HG03575 (cell line): ENCODE results near the gene SMIM24.
"Not testable (repeated sequence)": the region's sequence is repeated elsewhere in the genome, so short reads cannot be mapped to it uniquely, and the experiment has no call there.

ENCODE experiments used
- ATAC-seq: cut with Tn5 transposase; IDR thresholded peaks from one replicate; pipeline ENCODE4 v1.9.1; 2021; ENCODE audit not compliant: unreplicated experiment, insufficient number of reproducible peaks, low FRiP score; ENCODE audit errors: extremely low read depth

Gene SMIM24

DNA sequence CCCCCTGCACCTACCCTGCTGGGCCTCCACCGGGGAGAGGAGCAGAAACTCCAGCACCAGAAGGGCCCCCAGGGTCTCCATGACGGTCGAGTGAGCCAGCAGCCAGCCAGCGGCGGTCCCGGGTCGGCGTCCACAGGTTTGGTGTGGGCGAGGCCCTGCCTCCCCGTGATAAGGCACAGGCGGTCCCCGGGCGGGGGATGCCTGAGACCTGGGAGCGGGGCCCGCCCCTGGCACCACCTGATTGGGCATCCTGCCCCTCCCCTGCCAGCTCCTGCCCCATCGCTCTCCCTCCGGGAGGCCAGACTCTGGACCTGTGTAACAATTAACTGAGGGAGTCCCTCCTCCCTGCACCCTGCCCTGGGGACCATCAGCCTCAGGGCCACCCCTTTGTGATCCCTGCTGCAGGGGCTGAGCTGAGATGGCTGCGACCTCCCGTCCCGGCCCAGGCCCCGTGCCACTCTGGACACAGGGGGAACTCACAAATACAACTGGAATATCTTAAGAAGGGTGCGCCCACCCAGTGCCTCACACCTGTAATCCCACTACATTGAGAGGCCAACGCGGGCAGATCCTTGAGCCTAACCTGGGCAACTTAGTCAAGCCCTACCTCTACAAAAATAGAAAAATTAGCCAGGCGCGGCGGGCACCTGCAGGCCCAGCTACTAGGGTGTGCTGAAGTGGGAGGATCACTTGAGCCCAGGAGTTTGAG is at the start of gene SMIM24:
Gene SMIM24 (minus strand): TSS at position 143 of the 709 bp plus-strand sequence. CDS start 62 bp downstream, at position 81.
- ATAC-seq: no peak

DNA sequence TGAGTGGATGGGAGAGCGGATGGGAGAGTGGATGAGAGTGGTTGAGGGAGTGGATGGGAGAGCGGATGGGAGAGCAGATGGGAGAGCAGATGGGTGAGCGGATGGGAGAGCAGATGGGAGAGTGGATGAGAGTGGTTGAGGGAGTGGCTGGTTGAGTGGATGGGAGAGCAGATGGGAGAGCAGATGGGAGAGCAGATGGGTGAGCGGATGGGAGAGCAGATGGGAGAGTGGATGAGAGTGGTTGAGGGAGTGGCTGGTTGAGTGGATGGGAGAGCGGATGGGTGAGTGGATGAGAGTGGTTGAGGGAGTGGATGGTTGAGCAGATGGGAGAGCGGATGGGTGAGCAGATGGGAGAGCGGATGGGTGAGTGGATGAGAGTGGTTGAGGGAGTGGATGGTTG is 49.0 kb upstream of the SMIM24 start:
- ATAC-seq: not testable (repeated sequence)

DNA sequence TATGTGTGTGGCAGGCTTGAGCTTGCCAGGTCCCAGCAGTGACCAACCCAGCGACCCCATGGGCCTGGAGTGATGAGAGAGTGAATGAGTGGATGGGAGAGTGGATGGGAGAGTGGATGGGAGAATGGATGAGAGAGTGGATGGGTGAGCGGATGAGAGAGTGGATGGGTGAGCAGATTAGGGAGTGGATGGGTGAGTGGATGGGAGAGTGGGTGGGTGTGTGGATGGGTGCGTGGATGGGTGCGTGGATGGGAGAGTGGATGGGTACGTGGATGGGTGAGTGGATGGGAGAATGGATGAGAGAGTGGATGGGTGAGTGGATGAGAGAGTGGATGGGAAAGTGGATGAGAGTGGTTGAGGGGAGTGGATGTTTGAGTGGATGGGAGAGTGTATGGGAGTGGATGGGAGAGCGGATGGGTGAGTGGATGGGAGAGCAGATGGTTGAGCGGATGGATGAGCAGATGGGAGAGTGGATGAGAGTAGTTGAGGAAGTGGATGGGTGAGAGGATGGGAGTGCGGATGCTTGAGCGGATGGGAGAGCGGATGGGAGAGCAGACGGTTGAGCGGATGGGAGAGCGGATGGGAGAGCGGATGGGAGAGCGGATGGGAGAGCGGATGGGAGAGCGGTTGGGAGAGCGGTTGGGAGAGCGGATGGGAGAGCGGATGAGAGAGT is 48.4 kb upstream of the SMIM24 start:
- no peak for ATAC-seq

DNA sequence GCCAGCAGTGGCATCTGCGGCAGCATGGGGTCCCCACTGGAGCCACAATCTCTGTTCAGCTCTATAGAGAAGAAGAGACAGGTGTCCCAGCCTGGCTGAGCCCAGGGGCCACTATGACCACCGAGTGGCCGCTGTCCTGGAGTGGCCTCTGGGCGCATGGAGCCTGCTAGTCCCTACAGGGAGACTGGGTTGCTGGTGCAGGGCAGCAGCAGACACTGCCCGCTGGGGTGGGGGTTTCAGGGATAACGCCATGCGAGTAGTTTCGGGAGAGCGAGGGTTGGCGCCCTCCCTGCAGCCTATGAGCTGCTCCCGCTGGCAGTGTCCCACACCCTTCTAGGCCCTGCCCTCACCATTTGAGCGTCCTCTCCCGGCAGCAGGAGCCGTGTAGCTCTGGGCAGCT is 47.8 kb upstream of the SMIM24 start:
- ATAC-seq: no peak

DNA sequence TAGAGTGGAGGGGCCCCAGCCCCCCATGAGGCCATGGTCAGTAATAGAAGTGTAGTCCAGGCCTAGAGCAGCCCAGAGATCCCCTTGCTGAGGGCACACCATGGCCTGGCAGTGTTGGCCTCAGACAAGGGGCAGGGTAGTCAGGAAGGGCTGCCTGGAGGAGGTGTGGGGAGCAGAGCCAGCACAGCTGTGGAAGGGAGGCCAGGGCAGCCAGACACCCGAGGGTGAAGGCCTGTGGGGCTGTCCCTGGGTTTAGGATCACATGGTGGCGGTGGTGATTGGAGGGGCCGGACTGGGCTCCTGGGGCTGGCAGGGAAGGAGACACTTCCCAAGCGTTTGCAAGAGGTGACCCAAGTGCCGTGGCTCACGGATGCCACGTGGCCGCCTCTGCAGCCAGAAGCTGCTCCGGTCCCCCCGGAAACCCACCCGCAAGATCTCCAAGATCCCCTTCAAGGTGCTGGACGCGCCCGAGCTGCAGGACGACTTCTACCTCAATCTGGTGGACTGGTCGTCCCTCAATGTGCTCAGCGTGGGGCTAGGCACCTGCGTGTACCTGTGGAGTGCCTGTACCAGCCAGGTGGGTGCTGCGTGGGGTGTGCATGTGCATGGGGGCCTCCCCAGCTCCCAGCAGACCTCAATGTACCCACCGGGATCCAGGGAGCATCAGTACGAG is 47.0 kb upstream of the SMIM24 start:
- no peak for ATAC-seq

DNA sequence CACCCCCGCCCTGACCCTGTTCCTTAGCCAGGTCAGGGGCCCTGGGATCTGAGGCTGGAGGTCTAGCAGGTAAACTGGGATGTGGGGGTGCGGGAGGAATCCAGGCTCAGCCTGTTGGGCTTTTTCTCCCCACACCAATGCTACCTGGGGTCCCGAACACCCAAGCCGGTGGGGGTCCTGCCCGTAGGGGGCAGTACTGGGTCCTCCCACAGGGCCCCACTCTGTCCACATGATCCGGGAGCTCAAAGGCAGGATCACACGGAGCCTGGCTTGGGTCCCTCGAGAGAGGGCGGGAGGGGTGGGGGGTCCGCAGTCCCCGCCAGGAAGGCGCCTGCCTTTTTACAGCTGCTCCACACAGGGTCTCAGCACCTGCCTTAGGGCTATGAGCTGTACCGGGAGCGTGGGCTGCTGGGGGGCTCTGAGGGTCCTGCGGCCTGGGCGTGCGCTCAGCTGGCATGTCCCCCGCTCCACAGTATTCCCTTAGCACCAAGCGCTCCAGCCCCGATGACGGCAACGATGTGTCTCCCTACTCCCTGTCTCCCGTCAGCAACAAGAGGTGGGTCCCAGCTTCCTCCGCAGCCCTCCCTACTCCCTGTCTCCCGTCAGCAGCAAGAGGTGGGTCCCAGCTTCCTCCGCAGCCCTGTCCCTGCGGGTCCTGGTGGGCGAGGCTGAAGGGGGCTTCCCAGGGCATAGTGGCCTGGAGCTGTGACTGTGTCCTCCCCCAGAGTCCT is 46.3 kb upstream of the SMIM24 start:
- ATAC-seq: no peak

DNA sequence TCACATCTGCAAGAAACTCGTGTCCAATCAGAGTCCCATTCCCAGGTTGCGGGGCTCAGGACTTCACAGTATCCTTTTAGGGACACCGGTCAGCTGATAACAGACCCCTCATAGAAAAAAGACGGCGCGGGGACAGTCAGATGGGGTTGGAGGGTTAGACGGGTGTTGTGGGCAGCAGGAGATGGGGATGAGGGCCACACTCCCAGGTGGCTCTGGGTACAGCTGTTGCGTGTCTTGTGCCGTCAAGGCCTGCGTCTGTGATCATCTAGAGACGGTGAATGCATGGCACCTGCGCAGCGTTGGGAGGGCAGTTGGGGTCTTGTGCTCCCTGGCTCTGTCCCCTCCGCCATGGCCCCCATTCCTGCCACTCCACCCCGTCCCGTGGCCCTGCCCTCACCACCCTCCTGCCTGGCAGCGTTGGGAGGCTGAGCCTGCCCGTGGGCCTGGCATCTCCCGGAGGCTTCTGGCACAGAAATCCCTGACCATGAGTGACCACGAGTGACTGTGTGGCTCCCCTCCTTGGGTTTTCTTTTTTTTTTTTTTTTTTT is 44.7 kb upstream of the SMIM24 start:
- no peak for ATAC-seq

DNA sequence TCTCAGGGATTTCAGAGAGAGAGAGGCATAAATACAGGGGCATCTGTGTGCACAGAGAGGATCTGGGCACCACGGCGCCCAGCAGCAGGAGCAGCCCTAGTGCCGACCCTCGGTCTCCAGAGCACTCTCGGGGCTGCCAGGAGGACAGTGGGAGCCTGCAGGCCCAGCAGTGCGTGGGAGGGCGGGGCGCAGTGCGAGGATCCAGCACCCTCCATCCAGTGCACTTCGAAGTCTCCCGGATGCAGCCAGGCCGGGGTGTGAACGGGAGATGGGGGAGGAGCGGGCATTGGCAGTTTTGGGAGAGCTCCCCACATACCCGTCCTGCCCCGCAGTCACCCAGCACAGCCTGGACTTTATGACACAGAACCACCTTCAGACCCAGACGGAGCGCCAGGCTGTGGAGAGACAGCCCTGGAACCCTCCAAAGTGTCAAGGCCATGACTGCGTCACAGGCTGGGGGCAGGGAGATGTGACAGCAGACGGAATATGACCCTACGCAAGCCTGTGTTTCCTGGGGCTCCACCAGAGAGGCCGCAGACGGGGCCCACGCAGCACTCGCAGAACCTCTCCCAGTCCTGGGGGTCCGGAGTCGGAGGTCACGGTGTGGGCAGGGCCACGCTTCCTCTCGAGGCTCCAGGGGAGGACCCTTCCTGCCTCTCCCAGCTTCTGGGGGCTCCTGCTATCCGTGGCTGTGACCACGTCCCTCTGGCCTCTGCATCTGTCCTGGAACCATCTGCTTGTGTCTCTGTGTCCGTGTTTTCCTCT is 43.9 kb upstream of the SMIM24 start:
- ATAC-seq: no peak

DNA sequence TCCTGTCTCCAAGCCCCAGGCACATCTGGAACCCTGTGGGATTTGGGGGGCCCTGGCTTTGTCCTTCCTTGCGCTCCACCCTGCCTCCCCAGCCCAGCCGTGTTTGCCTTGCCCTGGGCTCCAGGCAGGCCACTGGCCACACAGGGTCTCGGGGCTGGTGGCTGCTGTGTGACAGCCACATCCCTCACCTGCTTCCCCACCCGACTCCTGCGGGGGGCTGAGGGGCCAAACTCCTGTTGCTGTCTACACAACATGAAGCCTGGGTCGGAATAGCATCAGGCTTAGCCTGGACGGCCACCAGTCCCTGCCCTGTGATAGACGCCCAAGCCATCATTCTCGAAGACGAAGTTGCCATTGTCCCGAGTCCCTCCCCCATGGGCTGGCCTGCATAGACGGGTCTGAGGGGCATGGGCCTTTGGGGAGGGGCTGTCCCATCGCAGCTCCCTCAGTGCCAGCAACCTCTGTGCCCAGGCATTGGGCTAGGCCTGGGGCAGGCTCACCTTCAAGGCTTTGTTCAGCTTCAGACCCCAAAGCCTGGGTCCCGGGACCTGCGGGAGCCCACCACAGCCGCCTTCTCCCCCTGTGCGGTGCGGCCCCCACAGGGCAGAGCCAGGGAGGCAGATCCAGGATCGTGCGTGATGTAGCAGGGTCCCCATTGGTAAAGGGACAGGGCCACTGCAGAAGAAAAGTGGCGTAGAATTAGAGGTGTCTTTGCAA is 43.2 kb upstream of the SMIM24 start:
- ATAC-seq: no peak

DNA sequence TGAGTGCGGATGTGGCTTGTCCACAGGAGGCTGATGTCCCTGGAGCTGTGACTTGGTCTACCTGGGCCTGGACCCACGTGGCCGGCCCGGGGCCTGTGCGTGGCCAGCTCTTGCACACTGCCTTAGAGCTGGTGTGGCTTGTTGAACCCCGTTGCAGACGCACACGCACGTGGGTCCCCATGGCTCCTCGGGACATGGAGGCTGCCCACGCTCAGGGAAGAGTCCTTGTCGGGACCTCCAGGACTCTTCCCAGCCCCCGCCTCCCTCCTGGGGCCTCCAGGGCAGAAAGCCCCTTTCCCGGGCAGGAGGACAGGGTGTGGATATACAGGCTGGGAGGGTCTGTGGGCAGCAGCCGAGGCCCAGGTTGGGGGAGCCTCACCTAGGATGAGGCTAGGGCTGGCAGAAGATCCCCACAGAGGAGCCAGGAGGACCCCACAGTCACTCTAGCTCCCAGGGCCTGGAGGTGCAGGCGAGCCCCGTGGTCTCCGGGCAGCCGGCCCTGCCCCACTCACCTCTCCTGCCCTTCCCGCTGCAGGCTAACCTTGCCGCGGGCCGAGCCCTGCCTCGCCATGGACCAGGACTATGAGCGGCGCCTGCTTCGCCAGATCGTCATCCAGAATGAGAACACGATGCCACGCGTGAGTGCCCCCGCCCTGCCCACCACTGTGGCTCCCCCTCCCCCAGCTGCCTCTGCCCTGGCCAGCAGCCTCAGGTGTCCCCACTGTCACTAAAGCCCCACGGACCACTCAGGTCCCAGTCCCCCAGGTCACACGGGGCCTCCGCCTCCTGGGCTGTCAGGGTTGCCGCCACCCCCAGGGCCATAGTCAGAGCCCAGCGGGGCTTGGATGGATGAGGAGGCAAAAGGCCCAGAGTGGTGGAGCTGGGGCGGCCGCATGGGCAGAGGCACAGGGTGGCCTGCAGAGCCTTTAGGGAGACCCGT is 42.4 kb upstream of the SMIM24 start:
- ATAC-seq: no peak

DNA sequence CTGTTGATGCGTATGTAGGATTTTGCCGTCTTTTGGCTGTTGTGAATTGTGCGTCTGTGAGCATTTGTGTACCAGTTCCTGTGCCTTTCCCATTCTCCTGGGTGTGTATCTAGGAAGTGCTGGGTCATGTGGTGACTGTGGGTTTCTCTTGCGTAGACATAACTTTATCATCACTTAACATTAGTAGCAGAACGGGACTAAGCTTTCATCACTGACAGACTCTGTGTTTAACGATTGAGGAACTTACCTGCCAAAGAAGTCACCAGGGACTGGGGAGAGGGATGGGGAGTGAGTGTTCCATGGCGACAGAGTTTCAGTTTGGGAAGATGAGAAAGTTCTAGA is 40.8 kb upstream of the SMIM24 start:
- ATAC-seq: no peak

DNA sequence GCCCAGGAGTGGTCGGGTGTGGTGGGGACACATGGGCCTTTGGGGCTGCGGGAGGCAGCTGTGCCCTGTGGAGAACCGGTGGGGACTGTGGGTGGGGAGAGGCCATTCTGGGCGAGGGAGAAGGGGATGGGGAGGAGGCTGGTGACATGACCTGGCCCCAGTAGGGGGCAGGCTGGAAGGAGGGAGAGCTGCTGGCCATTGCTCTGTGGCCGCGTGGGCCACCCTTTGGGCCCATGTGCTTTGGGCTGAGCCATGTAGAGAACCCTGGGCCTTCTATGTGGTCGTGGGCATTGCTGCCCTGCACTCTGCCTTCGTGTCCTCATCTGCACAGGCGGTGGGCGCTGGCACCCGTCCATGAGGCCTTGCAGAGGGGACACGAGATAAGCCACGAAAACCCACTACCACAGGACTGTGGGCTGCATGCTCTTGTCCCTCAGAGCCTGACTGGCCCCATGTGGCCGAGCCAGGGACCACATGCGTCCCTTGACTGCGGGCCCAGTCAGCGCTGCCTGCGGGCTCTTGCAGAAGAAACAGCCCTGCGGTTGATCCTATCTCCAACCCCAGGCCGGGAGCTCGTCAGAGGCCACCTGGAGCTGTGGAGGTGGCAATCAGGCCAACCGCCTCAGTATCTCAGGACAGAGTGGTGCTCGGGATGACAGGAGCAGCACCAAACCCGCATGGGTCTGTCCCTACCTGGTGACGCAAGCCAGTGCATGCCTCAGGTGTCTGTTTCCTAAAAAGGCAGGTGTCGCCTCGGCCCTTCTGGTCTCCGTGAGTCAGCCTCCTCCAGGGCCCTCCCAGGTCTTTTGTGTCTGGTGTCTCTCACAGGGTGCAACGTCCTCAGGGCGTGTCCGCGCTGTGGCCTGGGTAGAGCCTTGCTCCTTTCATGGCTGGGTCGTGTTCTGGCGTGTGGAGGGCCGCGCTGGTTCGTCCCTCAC is 40.1 kb upstream of the SMIM24 start:
- ATAC-seq: no peak

DNA sequence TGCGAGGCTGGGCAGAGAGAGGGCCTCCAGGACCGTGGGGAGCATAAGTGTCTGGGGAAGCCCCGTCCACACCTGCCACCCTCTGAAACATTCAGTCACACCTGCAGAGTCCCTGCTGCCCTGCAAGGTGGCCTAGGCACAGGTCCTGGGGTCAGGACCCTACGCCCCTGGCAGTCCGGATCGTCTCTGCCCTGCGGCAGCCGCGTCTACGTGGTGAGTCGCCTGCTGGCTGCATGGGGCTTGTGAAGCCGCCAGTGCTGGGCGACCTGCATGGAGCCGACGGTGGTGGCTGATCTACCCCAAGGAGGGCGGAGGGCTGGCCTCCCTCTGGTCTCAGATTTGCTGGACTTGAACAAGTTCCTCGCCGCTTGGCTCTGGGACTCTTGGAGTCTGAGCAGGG is 38.8 kb upstream of the SMIM24 start:
- ATAC-seq: no peak

DNA sequence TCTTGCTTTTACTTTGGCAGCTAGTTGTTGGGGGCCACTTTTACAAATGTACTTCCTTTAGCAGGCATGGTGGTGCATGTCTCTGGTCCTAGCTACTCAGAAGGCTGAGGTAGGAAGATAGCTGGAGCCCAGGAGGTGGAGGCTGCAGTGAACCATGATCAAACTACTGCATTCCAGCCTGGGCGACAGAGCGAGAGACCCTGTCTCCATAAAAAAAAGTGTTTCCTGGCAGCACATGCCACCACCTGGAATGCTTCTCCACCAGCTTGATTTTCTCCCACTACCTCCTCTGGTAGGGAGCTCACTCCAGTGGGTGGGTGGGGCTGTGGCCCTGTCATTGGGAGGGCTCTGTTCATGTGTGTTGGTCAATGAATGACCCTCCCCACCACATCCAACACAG is 38.3 kb upstream of the SMIM24 start:
- no peak for ATAC-seq

DNA sequence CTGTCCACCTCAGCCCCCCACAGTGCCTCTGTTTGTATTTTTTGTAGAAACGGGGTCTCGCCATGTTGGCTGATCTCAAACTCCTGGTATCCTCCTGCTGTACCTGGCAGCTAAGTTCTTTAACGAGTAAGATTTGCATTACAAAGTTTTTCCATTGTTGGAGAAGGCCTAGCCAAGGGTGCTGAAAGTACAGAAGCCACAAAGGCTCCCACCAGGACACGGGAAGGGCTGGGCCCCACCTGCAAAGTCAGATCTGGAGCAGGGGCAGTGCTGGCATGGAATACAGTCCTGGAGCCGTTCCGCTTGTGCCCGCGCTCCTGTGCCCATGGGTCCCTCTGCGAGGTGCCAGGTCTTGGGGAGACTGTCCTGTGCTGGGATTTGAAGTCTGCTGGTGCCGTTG is 37.9 kb upstream of the SMIM24 start:
- no peak for ATAC-seq

DNA sequence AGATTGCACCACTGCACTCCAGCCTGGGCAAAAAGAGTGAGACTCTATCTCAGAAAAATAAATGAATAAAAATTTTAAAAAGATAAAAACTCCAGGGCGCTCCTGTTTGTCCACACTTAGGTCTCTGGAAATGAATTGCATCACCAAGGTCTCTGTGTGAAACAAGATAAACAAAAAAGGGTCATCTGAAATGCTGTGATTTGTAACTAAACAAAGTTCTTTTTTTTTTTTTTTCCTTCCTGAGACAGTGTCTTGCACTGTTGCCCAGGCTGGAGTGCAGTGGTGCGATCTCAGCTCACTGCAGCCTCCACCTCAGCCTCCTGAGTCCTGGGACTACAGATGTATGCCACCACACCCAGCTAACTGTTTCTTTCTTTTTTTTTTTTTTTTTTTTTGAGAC is 37.3 kb upstream of the SMIM24 start:
- ATAC-seq: no peak
